K562 (cell line): ENCODE measurements around the gene PELI1. TPM values are rescaled to one million over a fixed set of nuclear protein-coding genes. Genes with fewer than 3 reads are reported as not detected.
A peak's percentile ranks its signal among the peaks of the same experiment; 100 is the strongest.

Experiments
- ATAC-seq: fragments of 200-7000 bp; cut with Tn5 transposase; 3 replicates; pipeline ENCODE4 v1.9.1; 2020; ENCODE audit warnings: moderate library complexity
- BruUV-seq: library from RNA; stranded (reverse); fragments of 400-500 nt; replicated peaks from 2 replicates; lab custom pipeline; 2021; lab: Mats Ljungman, UMichigan
- CTCF ChIA-PET: fragments of 300-600 bp; formaldehyde crosslinking; extraction: SDS; loops from one replicate; lab custom pipeline; 2021; ENCODE audit warnings: low intra/inter-chr PET ratio; lab: Yijun Ruan, JAX
- POLR2A ChIA-PET: fragments of 300-600, 350-650 bp; sonication (Branson Sonifier 250); formaldehyde crosslinking; extraction: SDS; loops from one replicate; lab custom pipeline; 2021; ENCODE audit warnings: antibody characterized with exemption, inconsistent platforms; lab: Yijun Ruan, JAX
- DNase-seq, 4 experiments: peaks; one replicate each; pipeline versions ENCODE4 v3.0.0 to v3.0.0-alpha.2; 2011 to 2018; ENCODE audit warnings: low spot score in 3 of 4, mixed read lengths in 3 of 4; ENCODE audit errors: extremely low read depth in 1 of 4
- FAIRE-seq: peaks from 2 replicates; lab custom pipeline; 2011; peaks lifted over from hg19 to GRCh38; lab: Jason Lieb, UNC
- H2AFZ ChIP-seq: 2 replicates; pipeline ENCODE4 v1.6.0; 2011; ENCODE audit warnings: low read depth, low read length, control low read depth, inconsistent platforms
- H3K27ac ChIP-seq: fragments of 200-600 bp; 3 replicates; pipeline ENCODE4 v1.8.0; 2011; ENCODE audit warnings: low read depth, mild to moderate bottlenecking, control low read depth, inconsistent platforms, low read length, moderate library complexity, mixed read lengths; ENCODE audit errors: extremely low read depth
- H3K27me3 ChIP-seq, 2 experiments: fragments of 300-600 bp in 1 of 2; 2 replicates in 1 of 2; 3 replicates in 1 of 2; pipeline versions ENCODE4 v1.6.0 to v1.8.0; 2011; ENCODE audit warnings: inconsistent platforms in 2 of 2, low read length in 2 of 2, mild to moderate bottlenecking in 1 of 2, mixed read lengths in 1 of 2, moderate library complexity in 1 of 2; ENCODE audit not compliant: control insufficient read depth in 2 of 2, insufficient read depth in 2 of 2
- H3K36me3 ChIP-seq: fragments of 300-600 bp; 3 replicates; pipeline ENCODE4 v1.8.0; 2011; ENCODE audit warnings: mild to moderate bottlenecking, low read length, inconsistent platforms; ENCODE audit not compliant: control insufficient read depth, insufficient read depth
- H3K4me1 ChIP-seq, 2 experiments: fragments of 200-600 bp in 1 of 2; replicated peaks in 1 of 2; 2 replicates in 1 of 2; 3 replicates in 1 of 2; pipeline versions ENCODE4 v1.5.1 to v1.8.0; 2011; ENCODE audit warnings: inconsistent platforms in 2 of 2, low read length in 2 of 2, mild to moderate bottlenecking in 1 of 2, mixed read lengths in 1 of 2, moderate library complexity in 1 of 2; ENCODE audit not compliant: control insufficient read depth in 2 of 2, insufficient read depth in 2 of 2
- H3K4me2 ChIP-seq: 2 replicates; pipeline ENCODE4 v1.6.1; 2011; ENCODE audit warnings: low read length, control low read depth, inconsistent platforms, mixed read lengths; ENCODE audit not compliant: insufficient read depth
- H3K4me3 ChIP-seq: fragments of 200-600 bp; sonication (generic), shearing (Covaris generic); 2 replicates; pipeline ENCODE4 v1.5.1; 2016; ENCODE audit warnings: control low read depth, inconsistent platforms
- H3K79me2 ChIP-seq: fragments of 200-600 bp; 3 replicates; pipeline ENCODE4 v1.8.0; 2011; ENCODE audit warnings: low read length, inconsistent platforms; ENCODE audit not compliant: control insufficient read depth, insufficient read depth
- H3K9ac ChIP-seq, 2 experiments: 2 replicates each; pipeline versions ENCODE4 v1.6.0 to v1.6.1; 2011; ENCODE audit warnings: low read depth in 2 of 2, low read length in 2 of 2, control low read depth in 1 of 2, inconsistent platforms in 1 of 2, mild to moderate bottlenecking in 1 of 2, mixed read lengths in 1 of 2; ENCODE audit not compliant: insufficient read depth in 1 of 2
- H3K9me1 ChIP-seq: one replicate; pipeline ENCODE4 v1.6.0; 2011; ENCODE audit warnings: inconsistent platforms, mild to moderate bottlenecking, low read length, moderate library complexity; ENCODE audit not compliant: control insufficient read depth, insufficient read depth
- H3K9me3 ChIP-seq: replicated peaks from 2 replicates; pipeline ENCODE4 v1.5.1; 2011; ENCODE audit warnings: low read depth, low read length, inconsistent platforms; ENCODE audit not compliant: control insufficient read depth, insufficient read depth
- H4K20me1 ChIP-seq: replicated peaks from 2 replicates; pipeline ENCODE4 v1.6.1; 2011; ENCODE audit warnings: low read length, inconsistent platforms, mixed read lengths; ENCODE audit not compliant: control insufficient read depth, insufficient read depth
- HCFC1 ChIP-seq: IDR thresholded peaks from 2 replicates; pipeline ENCODE4 v1.6.1; 2012; ENCODE audit warnings: low read depth, low read length, improper control_type of control experiment
- WGBS: fragments of 100-300 bp; shearing (Covaris generic); methylation state at CpG from one replicate; pipeline ENCODE4 v1.1.6; 2016; ENCODE audit warnings: low coverage, mixed read lengths; ENCODE audit not compliant: insufficient coverage; ENCODE audit errors: missing lambda C conversion rate; 5-methylcytosine and 5-hydroxymethylcytosine counted together
- in situ Hi-C: fragments of 300-500 bp; cut with MboI; formaldehyde crosslinking; loops from 4 replicates; pipeline ENCODE4 v1.15.0; 2018; ENCODE audit warnings: inconsistent platforms, mixed read lengths
- intact Hi-C: fragments of 100-400 bp; cut with micrococcal nuclease; formaldehyde crosslinking; loops from 2 replicates; pipeline ENCODE4 v1.14.2; 2022
- polyA plus RNA-seq, 8 experiments: library from polyadenylated mRNA; depleted of rRNA in 4 of 8; stranded (reverse) in 5 of 8; unstranded in 3 of 8; fragments of >200 nt; fragmentation: Nextera tagmentation in 2 of 8; fragmentation: Illumina TruSeq in 1 of 8; extraction: Ambion mirVana in 2 of 8; extraction: Trizol in 1 of 8; gene quantifications; 2 replicates each; pipeline versions ENCODE4 v1.2.1 to v1.2.3, GENCODE V29; 2011 to 2014; ENCODE audit warnings: inconsistent platforms in 1 of 8, missing spikeins in 1 of 8
- total RNA-seq, 7 experiments: library from RNA; depleted of rRNA in 6 of 7; stranded (reverse); fragments of >200 nt in 6 of 7; fragmentation: Illumina TruSeq in 2 of 7; extraction: Trizol in 2 of 7; gene quantifications; 2 replicates each; pipeline versions ENCODE4 v1.2.1 to v1.2.3, GENCODE V29; 2011 to 2021; ENCODE audit warnings: low replicate concordance in 1 of 7
- TF ChIP-seq, protein P1 (sequence below), 2 experiments: fragments of 450-650 bp in 1 of 2; sonication (generic) in 1 of 2; formaldehyde crosslinking in 1 of 2; IDR thresholded peaks; 2 replicates each; pipeline versions ENCODE4 v1.7.1 to v1.9.0; 2016 to 2022; ENCODE audit warnings: inconsistent platforms in 1 of 2, mild to moderate bottlenecking in 1 of 2, missing genetic modification reagents in 1 of 2

The PELI1 gene
- total and polyA plus RNA-seq, 9 of the 15 experiments (the other 6 are each of a cell fraction or from before 2014, with no cell fraction given): 3.3 to 19.2 (median 12.5) TPM

DNA sequence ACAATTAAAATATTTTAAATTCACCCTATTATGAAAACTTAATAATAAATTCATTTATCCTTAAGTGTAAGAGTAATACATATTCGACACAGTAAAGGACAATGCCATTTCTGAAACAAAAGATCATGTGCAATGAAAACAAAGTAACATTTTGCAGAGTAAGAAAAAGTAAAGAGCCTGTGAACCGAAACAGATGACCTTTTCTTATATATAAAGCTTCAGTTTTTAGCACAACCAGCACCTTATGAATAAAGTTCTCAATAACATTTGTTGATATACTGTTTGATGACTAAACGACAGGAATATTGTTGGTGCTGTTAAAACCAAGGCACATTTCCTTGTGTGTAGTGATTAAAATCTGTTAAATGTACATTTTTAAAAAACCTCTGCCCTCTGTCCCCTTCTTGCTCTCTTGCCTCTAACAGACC, 1.5 kb downstream of the PELI1 start:
- Histone ChIP-seq H3K79me2 (peaks cover 56% of the 10 kb centered on the region), H3K27me3 (no peaks in the 10 kb centered on the region), H3K27ac (peak overlapping the region; percentile 88; the same call in 2 of the 3 replicates), H3K9me3 (no peaks in the 10 kb centered on the region), H4K20me1 (no peaks in the 10 kb centered on the region), H2AFZ (peak overlapping the region; percentile 86), H3K36me3 (no peaks in the 10 kb centered on the region), H3K4me1 (peaks cover 3 to 18% of the 10 kb centered on the region in 2 experiments; a peak in 3 of 5 replicates), H3K9me1 (no peaks in the 10 kb centered on the region), H3K4me2 (peak overlapping the region; percentile 84), H3K9ac (peak overlapping the region in 1 of 2 experiments; percentile 73; a peak in 2 of 4 replicates), H3K4me3 (peak overlapping the region; percentile 91)
- no peak for FAIRE-seq
- 2% methylated on average over 3 of the region's 3 CpGs for WGBS
- CTCF ChIA-PET: no interaction called here
- TF ChIP-seq, protein P1, sequence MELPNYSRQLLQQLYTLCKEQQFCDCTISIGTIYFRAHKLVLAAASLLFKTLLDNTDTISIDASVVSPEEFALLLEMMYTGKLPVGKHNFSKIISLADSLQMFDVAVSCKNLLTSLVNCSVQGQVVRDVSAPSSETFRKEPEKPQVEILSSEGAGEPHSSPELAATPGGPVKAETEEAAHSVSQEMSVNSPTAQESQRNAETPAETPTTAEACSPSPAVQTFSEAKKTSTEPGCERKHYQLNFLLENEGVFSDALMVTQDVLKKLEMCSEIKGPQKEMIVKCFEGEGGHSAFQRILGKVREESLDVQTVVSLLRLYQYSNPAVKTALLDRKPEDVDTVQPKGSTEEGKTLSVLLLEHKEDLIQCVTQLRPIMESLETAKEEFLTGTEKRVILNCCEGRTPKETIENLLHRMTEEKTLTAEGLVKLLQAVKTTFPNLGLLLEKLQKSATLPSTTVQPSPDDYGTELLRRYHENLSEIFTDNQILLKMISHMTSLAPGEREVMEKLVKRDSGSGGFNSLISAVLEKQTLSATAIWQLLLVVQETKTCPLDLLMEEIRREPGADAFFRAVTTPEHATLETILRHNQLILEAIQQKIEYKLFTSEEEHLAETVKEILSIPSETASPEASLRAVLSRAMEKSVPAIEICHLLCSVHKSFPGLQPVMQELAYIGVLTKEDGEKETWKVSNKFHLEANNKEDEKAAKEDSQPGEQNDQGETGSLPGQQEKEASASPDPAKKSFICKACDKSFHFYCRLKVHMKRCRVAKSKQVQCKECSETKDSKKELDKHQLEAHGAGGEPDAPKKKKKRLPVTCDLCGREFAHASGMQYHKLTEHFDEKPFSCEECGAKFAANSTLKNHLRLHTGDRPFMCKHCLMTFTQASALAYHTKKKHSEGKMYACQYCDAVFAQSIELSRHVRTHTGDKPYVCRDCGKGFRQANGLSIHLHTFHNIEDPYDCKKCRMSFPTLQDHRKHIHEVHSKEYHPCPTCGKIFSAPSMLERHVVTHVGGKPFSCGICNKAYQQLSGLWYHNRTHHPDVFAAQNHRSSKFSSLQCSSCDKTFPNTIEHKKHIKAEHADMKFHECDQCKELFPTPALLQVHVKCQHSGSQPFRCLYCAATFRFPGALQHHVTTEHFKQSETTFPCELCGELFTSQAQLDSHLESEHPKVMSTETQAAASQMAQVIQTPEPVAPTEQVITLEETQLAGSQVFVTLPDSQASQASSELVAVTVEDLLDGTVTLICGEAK (IDR thresholded peaks at IDR 0.05): peak; percentile 82
- TF ChIP-seq, protein P1 (CRISPR knock-in tag; IDR thresholded peaks at IDR 0.05): no peak
- no peak for TF ChIP-seq HCFC1
- BruUV-seq: no TSS peak
- no peak for ATAC-seq
- in situ Hi-C loops (no loop called here), intact Hi-C loops (loop anchor here (5.0 kb wide), 1 partner anchor 90 kb away; no protein-coding TSS in a partner anchor)
- POLR2A ChIA-PET: interaction anchor here (1.0 to 3.1 kb wide), 4 partner anchors 10 to 21 kb away, joined by 3 to 9 read pairs (median 4); no protein-coding TSS in a partner anchor
- DNase-seq: peak in 1 of 4 experiments; percentile 15
